ENCODE results near the gene PFKM.

PFKM gene

DNA sequence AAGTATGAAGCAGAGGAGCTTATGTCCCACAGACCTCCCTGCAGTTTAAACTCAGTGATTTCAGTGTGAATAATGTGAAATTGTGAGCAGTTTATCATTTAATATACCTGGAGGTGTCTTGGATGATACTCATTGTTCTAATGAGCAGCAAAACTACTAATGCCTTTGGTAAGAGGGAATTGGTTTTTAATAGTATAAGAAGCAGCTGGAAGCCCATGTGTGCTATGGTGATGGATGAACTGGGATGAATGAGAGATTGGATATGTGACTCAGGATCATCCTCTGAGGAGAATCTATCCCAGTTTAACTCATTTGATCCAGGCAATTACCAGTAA is 57.2 kb downstream of the PFKM start:
- Histone ChIP-seq H3K4me2 (ENCODE audit: low read length) (no peak overlapping the region), H3K79me2 (ENCODE audit: insufficient read depth, low read length) (no peaks in the 10 kb centered on the region), H2AFZ (ENCODE audit: low read length) (no peak overlapping the region), H4K20me1 (ENCODE audit: insufficient read depth, low read length) (no peaks in the 10 kb centered on the region), H3F3A (ENCODE audit: insufficient read depth, low read length) (no peaks in the 10 kb centered on the region), H3K9ac (ENCODE audit: low read length) (no peak overlapping the region), H3K9me2 (ENCODE audit: low read depth, low read length) (no peaks in the 10 kb centered on the region), H3K9me3 (ENCODE audit: low read length) (no peaks in the 10 kb centered on the region), H3K4me1 (ENCODE audit: insufficient read depth, low read length, severe bottlenecking) (no peaks in the 10 kb centered on the region), H3K36me3 (ENCODE audit: insufficient read depth, low read length) (no peaks in the 10 kb centered on the region), H3K27ac (ENCODE audit: low read depth, low read length, poor library complexity, severe bottlenecking) (no peak overlapping the region), H3K27me3 (ENCODE audit: insufficient read depth, low read length) (peaks cover 3% of the 10 kb centered on the region; the same call in 1 of the 2 replicates), H3K4me3 (ENCODE audit: low read depth, low read length, poor library complexity, severe bottlenecking) (no peak overlapping the region)
- TF ChIP-seq, protein P1, sequence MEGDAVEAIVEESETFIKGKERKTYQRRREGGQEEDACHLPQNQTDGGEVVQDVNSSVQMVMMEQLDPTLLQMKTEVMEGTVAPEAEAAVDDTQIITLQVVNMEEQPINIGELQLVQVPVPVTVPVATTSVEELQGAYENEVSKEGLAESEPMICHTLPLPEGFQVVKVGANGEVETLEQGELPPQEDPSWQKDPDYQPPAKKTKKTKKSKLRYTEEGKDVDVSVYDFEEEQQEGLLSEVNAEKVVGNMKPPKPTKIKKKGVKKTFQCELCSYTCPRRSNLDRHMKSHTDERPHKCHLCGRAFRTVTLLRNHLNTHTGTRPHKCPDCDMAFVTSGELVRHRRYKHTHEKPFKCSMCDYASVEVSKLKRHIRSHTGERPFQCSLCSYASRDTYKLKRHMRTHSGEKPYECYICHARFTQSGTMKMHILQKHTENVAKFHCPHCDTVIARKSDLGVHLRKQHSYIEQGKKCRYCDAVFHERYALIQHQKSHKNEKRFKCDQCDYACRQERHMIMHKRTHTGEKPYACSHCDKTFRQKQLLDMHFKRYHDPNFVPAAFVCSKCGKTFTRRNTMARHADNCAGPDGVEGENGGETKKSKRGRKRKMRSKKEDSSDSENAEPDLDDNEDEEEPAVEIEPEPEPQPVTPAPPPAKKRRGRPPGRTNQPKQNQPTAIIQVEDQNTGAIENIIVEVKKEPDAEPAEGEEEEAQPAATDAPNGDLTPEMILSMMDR (IDR thresholded peaks at IDR 0.05; ENCODE audit: low read length) = no peak
- TF ChIP-seq EZH2 (IDR thresholded peaks at IDR 0.05; ENCODE audit: borderline replicate concordance, low read length) = no peak

DNA sequence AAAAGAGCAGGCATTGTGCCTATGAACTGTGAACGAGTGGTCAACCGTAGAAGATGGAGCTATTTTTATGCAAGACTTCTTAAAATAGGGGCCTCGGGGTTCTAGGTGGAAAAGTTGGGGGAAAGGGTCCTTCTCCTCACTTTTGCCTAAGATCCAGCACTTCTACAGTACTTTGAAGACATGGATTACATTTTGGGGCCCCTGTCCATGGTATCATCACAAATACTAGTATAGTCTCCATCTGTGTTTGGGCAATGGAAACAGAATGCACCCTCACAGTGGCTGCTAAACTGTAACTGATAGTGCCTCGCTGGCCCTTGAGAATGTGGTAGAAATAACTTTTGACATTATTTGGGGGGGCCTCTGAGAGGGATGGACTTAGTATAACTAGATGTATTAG is 58.8 kb downstream of the PFKM start:
- H3K27me3 ChIP-seq (ENCODE audit: insufficient read depth, low read length) = peaks cover 3% of the 10 kb centered on the region; the same call in 1 of the 2 replicates
- TF ChIP-seq, protein P1 (IDR thresholded peaks at IDR 0.05; ENCODE audit: low read length) = no peak
- no peak for TF ChIP-seq EZH2 (IDR thresholded peaks at IDR 0.05; ENCODE audit: borderline replicate concordance, low read length)
- no peaks in the 10 kb centered on the region for H3K79me2 ChIP-seq (ENCODE audit: insufficient read depth, low read length)

DNA sequence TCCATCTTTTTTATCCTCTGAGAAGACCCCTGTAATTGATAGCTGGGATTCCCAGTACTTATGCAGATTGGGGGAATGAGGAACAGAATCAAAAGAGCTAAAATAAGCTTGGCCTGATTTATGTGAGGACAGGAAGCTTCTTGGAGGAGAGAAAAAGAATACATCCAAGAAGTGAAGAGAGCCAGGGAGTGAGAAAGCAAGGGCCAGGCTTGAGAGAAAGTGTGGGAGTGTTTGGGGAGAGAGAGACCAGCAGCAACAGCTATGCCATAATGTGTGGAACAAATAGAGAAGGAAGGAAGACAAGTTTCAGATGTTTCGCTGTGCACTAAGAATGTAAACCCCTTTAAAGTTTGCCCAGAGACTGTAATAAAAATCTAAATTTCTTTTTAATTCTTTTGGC is 60.3 kb downstream of the PFKM start:
- Histone ChIP-seq H3K36me3 (ENCODE audit: insufficient read depth, low read length) (no peaks in the 10 kb centered on the region), H3K4me3 (ENCODE audit: low read depth, low read length, poor library complexity, severe bottlenecking) (no peak overlapping the region), H3K9me3 (ENCODE audit: low read length) (no peaks in the 10 kb centered on the region), H3K79me2 (ENCODE audit: insufficient read depth, low read length) (no peaks in the 10 kb centered on the region), H3F3A (ENCODE audit: insufficient read depth, low read length) (no peaks in the 10 kb centered on the region), H3K27ac (ENCODE audit: low read depth, low read length, poor library complexity, severe bottlenecking) (no peak overlapping the region), H3K4me2 (ENCODE audit: low read length) (no peak overlapping the region), H4K20me1 (ENCODE audit: insufficient read depth, low read length) (no peaks in the 10 kb centered on the region), H2AFZ (ENCODE audit: low read length) (no peak overlapping the region), H3K9me2 (ENCODE audit: low read depth, low read length) (no peaks in the 10 kb centered on the region), H3K4me1 (ENCODE audit: insufficient read depth, low read length, severe bottlenecking) (peaks cover 7% of the 10 kb centered on the region), H3K27me3 (ENCODE audit: insufficient read depth, low read length) (peaks cover 3% of the 10 kb centered on the region; the same call in 1 of the 2 replicates), H3K9ac (ENCODE audit: low read length) (no peak overlapping the region)
- no peak for TF ChIP-seq EZH2 (IDR thresholded peaks at IDR 0.05; ENCODE audit: borderline replicate concordance, low read length)
- TF ChIP-seq, protein P1 (IDR thresholded peaks at IDR 0.05; ENCODE audit: low read length) = no peak

More for the DNA sequence above, 58.8 kb downstream of the PFKM start:
- H3K4me1 ChIP-seq (ENCODE audit: insufficient read depth, low read length, severe bottlenecking) = peaks cover 7% of the 10 kb centered on the region
- H3K9me3 ChIP-seq (ENCODE audit: low read length) = no peaks in the 10 kb centered on the region
- H2AFZ ChIP-seq (ENCODE audit: low read length) = no peak overlapping the region
- no peaks in the 10 kb centered on the region for H4K20me1 ChIP-seq (ENCODE audit: insufficient read depth, low read length)
- no peak overlapping the region for H3K9ac ChIP-seq (ENCODE audit: low read length)
- H3K4me2 ChIP-seq (ENCODE audit: low read length) = no peak overlapping the region
- no peaks in the 10 kb centered on the region for H3K9me2 ChIP-seq (ENCODE audit: low read depth, low read length)
- H3K36me3 ChIP-seq (ENCODE audit: insufficient read depth, low read length) = no peaks in the 10 kb centered on the region
- H3F3A ChIP-seq (ENCODE audit: insufficient read depth, low read length) = no peaks in the 10 kb centered on the region
- no peak overlapping the region for H3K27ac ChIP-seq (ENCODE audit: low read depth, low read length, poor library complexity, severe bottlenecking)
- H3K4me3 ChIP-seq (ENCODE audit: low read depth, low read length, poor library complexity, severe bottlenecking) = no peak overlapping the region
